Hematopoietic multipotent progenitor cell (in vitro differentiated cells): Measurements from ENCODE around the gene C1orf226. TPM values are rescaled to one million over a fixed set of nuclear protein-coding genes. Genes with fewer than 3 reads are reported as not detected.

Experiments
- DNase-seq, 3 donors: peaks; one replicate each; pipeline ENCODE4 v3.0.0-alpha.2; 2011 to 2015; ENCODE audit warnings: low read depth in 2 of 3, low spot score in 2 of 3
- total RNA-seq: library from RNA; depleted of rRNA; stranded (reverse); fragments of >200 nt; gene quantifications from one replicate; pipeline ENCODE4 v1.2.3, GENCODE V29; 2012

Gene C1orf226
- total RNA-seq, result 0.27 TPM

GRCh38 chr1:162381383-162381782 is at the start of gene C1orf226:
TSS of gene C1orf226 (plus strand) at chr1:162381728. CDS start at chr1:162381902, 174 bp downstream.
- no peak for DNase-seq

- no peak for DNase-seq
These were observed 47.5 kb upstream of the C1orf226 start for GRCh38 chr1:162333991-162334390.

GRCh38 chr1:162335126-162335525 is 46.4 kb upstream of the C1orf226 start:
- no peak for DNase-seq

- no peak for DNase-seq
These were observed 44.8 kb upstream of the C1orf226 start for GRCh38 chr1:162336621-162337285.

- DNase-seq, result no peak
These were observed 39.0 kb upstream of the C1orf226 start for GRCh38 chr1:162342452-162342983.

- DNase-seq, result no peak
These were observed 38.1 kb upstream of the C1orf226 start for GRCh38 chr1:162343470-162343869.

- DNase-seq, result no peak
These were observed 34.2 kb upstream of the C1orf226 start for GRCh38 chr1:162347281-162347680.

GRCh38 chr1:162349635-162350330 is 31.7 kb upstream of the C1orf226 start:
- DNase-seq, result no peak

GRCh38 chr1:162351246-162351842 is 30.2 kb upstream of the C1orf226 start:
- no peak for DNase-seq

- peak in 1 of 3 donors; percentile 31 for DNase-seq
These were observed 29.7 kb upstream of the C1orf226 start for GRCh38 chr1:162351874-162352273.

- no peak for DNase-seq
These were observed 28.4 kb upstream of the C1orf226 start for GRCh38 chr1:162353078-162353477.

- no peak for DNase-seq
These were observed 27.8 kb upstream of the C1orf226 start for GRCh38 chr1:162353702-162354101.

- peak in 2 of 3 donors; percentile 37 to 69 for DNase-seq
These were observed 23.8 kb upstream of the C1orf226 start for GRCh38 chr1:162357681-162358266.

GRCh38 chr1:162358928-162359327 is 22.6 kb upstream of the C1orf226 start:
- DNase-seq, result no peak

- no peak for DNase-seq
These were observed 21.8 kb upstream of the C1orf226 start for GRCh38 chr1:162359523-162360236.

GRCh38 chr1:162360237-162360873 is 21.2 kb upstream of the C1orf226 start:
- no peak for DNase-seq

GRCh38 chr1:162360874-162361260 is 20.7 kb upstream of the C1orf226 start:
- DNase-seq, result no peak

GRCh38 chr1:162361349-162361748 is 20.2 kb upstream of the C1orf226 start:
- no peak for DNase-seq

- DNase-seq, result no peak
These were observed 17.7 kb upstream of the C1orf226 start for GRCh38 chr1:162363823-162364222.

- no peak for DNase-seq
These were observed 17.0 kb upstream of the C1orf226 start for GRCh38 chr1:162364498-162364897.
